HG03066 (cell line): ENCODE measurements around the gene IL15.
"Not testable (repeated sequence)": the region's sequence is repeated elsewhere in the genome, so short reads cannot be mapped to it uniquely, and the experiment has no call there.

Source experiments
- ATAC-seq: cut with Tn5 transposase; IDR thresholded peaks from one replicate; pipeline ENCODE4 v1.9.1; 2021; ENCODE audit warnings: low read depth; ENCODE audit not compliant: unreplicated experiment

IL15 gene

GRCh38 chr4:141692081-141692480 is 55.7 kb downstream of the IL15 start:
- no peak for ATAC-seq

- no peak for ATAC-seq
Measured at GRCh38 chr4:141697116-141697515, 60.7 kb downstream of the IL15 start.

- ATAC-seq: no peak
Measured at GRCh38 chr4:141702472-141703182, 66.2 kb downstream of the IL15 start.

GRCh38 chr4:141703497-141703896 is 67.1 kb downstream of the IL15 start:
- ATAC-seq: no peak

- peak; percentile 70 for ATAC-seq
Measured at GRCh38 chr4:141705048-141705746, 68.8 kb downstream of the IL15 start.

- ATAC-seq: peak; percentile 52
Measured at GRCh38 chr4:141705747-141706377, 69.5 kb downstream of the IL15 start.

- ATAC-seq: no peak
Measured at GRCh38 chr4:141706445-141706844, 70.1 kb downstream of the IL15 start.

GRCh38 chr4:141711211-141711610 is 74.8 kb downstream of the IL15 start:
- no peak for ATAC-seq

- ATAC-seq: no peak
Measured at GRCh38 chr4:141713185-141713584, 76.8 kb downstream of the IL15 start.

GRCh38 chr4:141713771-141714445 is 77.5 kb downstream of the IL15 start:
- ATAC-seq: no peak

- ATAC-seq: no peak
Measured at GRCh38 chr4:141719585-141719984, 83.2 kb downstream of the IL15 start.

- ATAC-seq: no peak
Measured at GRCh38 chr4:141721174-141721573, 84.8 kb downstream of the IL15 start.

- ATAC-seq: no peak
Measured at GRCh38 chr4:141724646-141725045, 88.3 kb downstream of the IL15 start.

GRCh38 chr4:141727420-141727819 is 91.0 kb downstream of the IL15 start:
- no peak for ATAC-seq

- ATAC-seq: no peak
Measured at GRCh38 chr4:141730805-141731204, 94.4 kb downstream of the IL15 start.

GRCh38 chr4:141731481-141731880 is 95.1 kb downstream of the IL15 start:
- ATAC-seq: no peak

- no peak for ATAC-seq
Measured at GRCh38 chr4:141739636-141740035, 103.3 kb downstream of the IL15 start.

- no peak for ATAC-seq
Measured at GRCh38 chr4:141746026-141746425, 109.6 kb downstream of the IL15 start.

GRCh38 chr4:141751806-141752205 is 115.4 kb downstream of the IL15 start:
- ATAC-seq: not testable (repeated sequence)

- ATAC-seq: no peak
Measured at GRCh38 chr4:141757287-141757686, 120.9 kb downstream of the IL15 start.

- no peak for ATAC-seq
Measured at GRCh38 chr4:141759796-141760425, 123.5 kb downstream of the IL15 start.
